ENCODE data around the gene NEMF.
"Not testable (repeated sequence)": the region's sequence is repeated elsewhere in the genome, so short reads cannot be mapped to it uniquely, and the experiment has no call there.

The NEMF gene

DNA sequence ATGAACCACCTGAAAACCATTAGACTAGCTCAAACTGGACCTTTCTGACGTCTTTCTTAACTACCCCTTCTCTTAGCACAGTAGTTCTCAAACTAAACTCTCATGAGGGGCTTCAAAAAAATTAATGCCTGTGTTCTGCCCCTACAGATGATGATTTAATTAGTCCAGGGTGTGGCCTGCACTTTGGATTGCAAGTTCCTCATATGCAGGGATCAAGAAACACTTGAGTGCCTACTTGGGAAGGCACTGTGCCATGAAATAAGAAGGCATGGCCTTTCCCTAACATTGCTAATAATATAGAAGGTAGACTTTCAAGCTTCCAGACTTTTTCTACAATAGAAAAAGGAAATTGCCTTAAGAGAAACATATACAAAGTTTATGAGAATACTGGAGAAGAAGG lies 107.4 kb downstream of the NEMF start:
- Histone ChIP-seq H3K9ac (no peak overlapping the region), H3K27me3 (ENCODE audit: control insufficient read depth, insufficient read depth, low read length) (no peaks in the 10 kb centered on the region), H3K79me2 (no peaks in the 10 kb centered on the region), H2AFZ (no peak overlapping the region), H3K27ac (no peak overlapping the region), H3K36me3 (ENCODE audit: control insufficient read depth, insufficient read depth, low read length) (no peaks in the 10 kb centered on the region), H3K4me1 (no peaks in the 10 kb centered on the region), H3K4me3 (ENCODE audit: low read depth, low read length) (no peak overlapping the region), H3K4me2 (ENCODE audit: low read length) (no peak overlapping the region), H3K9me3 (ENCODE audit: control insufficient read depth, low read length) (no peaks in the 10 kb centered on the region)
- TF ChIP-seq, protein P1, sequence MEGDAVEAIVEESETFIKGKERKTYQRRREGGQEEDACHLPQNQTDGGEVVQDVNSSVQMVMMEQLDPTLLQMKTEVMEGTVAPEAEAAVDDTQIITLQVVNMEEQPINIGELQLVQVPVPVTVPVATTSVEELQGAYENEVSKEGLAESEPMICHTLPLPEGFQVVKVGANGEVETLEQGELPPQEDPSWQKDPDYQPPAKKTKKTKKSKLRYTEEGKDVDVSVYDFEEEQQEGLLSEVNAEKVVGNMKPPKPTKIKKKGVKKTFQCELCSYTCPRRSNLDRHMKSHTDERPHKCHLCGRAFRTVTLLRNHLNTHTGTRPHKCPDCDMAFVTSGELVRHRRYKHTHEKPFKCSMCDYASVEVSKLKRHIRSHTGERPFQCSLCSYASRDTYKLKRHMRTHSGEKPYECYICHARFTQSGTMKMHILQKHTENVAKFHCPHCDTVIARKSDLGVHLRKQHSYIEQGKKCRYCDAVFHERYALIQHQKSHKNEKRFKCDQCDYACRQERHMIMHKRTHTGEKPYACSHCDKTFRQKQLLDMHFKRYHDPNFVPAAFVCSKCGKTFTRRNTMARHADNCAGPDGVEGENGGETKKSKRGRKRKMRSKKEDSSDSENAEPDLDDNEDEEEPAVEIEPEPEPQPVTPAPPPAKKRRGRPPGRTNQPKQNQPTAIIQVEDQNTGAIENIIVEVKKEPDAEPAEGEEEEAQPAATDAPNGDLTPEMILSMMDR (IDR thresholded peaks at IDR 0.05) = no peak

DNA sequence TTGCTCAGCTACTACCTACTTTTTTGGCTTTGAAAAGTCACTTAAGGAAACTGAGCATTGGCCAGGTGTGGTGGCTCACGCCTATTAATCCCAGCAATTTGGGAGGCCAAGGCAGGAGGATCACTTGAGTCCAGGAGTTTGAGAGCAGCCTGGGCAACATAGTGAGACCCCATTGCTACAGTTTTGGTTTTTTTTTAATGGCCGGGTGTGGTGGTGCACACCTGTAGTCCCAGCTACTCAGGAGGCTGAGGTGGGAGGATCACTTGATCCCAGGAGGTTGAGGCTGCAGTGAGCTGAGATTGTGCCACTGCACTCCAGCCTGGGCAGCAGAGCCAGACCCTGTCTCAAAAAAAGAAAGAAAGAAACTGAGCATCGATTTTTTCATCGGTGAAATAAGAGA lies 116.9 kb downstream of the NEMF start:
- H3K36me3 ChIP-seq (ENCODE audit: control insufficient read depth, insufficient read depth, low read length); H3K27me3 ChIP-seq (ENCODE audit: control insufficient read depth, insufficient read depth, low read length); H3K9me3 ChIP-seq (ENCODE audit: control insufficient read depth, low read length); H3K9ac ChIP-seq; H3K79me2 ChIP-seq; H3K27ac ChIP-seq; H2AFZ ChIP-seq; H3K4me2 ChIP-seq (ENCODE audit: low read length); H3K4me1 ChIP-seq; H3K4me3 ChIP-seq (ENCODE audit: low read depth, low read length): not testable (repeated sequence)

DNA sequence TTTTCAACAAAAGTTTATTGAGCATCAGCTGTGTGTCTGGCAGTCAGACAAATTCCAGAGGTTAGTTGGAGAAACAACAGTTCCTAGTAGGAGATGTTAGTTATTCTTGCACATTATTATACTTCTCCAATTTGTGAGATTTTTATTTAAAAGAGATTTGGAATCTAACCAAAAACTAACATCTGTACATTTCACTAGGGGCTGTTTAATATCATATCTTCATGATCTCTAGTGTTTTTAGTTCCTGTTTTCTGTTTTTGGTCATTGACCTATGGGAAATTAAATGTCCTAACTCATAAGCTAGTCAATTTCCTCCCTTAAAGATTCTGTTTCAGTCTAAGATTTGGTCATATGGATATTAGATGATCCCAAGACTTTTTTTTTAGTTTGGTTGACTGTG lies 118.8 kb downstream of the NEMF start:
- no peak overlapping the region for H3K9ac ChIP-seq
- no peaks in the 10 kb centered on the region for H3K4me1 ChIP-seq
- H3K27ac ChIP-seq = no peak overlapping the region
- TF ChIP-seq, protein P1 (IDR thresholded peaks at IDR 0.05) = no peak
- H3K9me3 ChIP-seq (ENCODE audit: control insufficient read depth, low read length) = no peaks in the 10 kb centered on the region
- H3K79me2 ChIP-seq = no peaks in the 10 kb centered on the region
- H3K27me3 ChIP-seq (ENCODE audit: control insufficient read depth, insufficient read depth, low read length) = no peaks in the 10 kb centered on the region
- H3K4me3 ChIP-seq (ENCODE audit: low read depth, low read length) = no peak overlapping the region
- H3K36me3 ChIP-seq (ENCODE audit: control insufficient read depth, insufficient read depth, low read length) = no peaks in the 10 kb centered on the region
- H3K4me2 ChIP-seq (ENCODE audit: low read length) = no peak overlapping the region
- H2AFZ ChIP-seq = no peak overlapping the region

DNA sequence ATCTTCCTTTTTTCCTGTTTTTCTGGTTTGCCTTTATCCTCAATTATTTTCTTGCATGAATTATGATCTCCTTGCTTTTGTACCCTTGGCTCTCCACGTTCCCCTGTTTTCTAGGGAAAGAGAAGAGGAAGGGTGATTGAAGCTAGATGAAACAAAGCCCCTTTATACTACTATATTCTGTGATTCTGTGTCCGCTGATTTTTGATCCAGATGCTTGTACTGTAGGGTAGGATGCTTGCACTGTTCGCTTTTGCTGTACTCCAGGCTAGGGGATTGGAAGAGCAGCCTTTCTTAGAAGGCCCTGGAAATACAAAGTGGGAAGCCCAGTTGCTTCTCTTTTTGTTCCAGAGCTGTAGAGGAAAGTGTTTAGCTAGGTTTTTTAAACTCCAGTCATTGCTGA lies 119.7 kb downstream of the NEMF start:
- H3K36me3 ChIP-seq (ENCODE audit: control insufficient read depth, insufficient read depth, low read length) = no peaks in the 10 kb centered on the region
- H3K4me3 ChIP-seq (ENCODE audit: low read depth, low read length) = no peak overlapping the region
- TF ChIP-seq, protein P1 (IDR thresholded peaks at IDR 0.05) = no peak
- no peak overlapping the region for H3K4me2 ChIP-seq (ENCODE audit: low read length)
- no peaks in the 10 kb centered on the region for H3K9me3 ChIP-seq (ENCODE audit: control insufficient read depth, low read length)
- no peaks in the 10 kb centered on the region for H3K79me2 ChIP-seq
- H3K27ac ChIP-seq = no peak overlapping the region
- H3K27me3 ChIP-seq (ENCODE audit: control insufficient read depth, insufficient read depth, low read length) = no peaks in the 10 kb centered on the region
- H3K4me1 ChIP-seq = no peaks in the 10 kb centered on the region
- no peak overlapping the region for H2AFZ ChIP-seq
- no peak overlapping the region for H3K9ac ChIP-seq
